GM12892 (cell line): ENCODE results near the gene NLRX1.
"Not testable (repeated sequence)": the region's sequence is repeated elsewhere in the genome, so short reads cannot be mapped to it uniquely, and the experiment has no call there.

ENCODE experiments used
- DNase-seq: peaks from one replicate; pipeline ENCODE4 v3.0.0; 2011; ENCODE audit not compliant: insufficient read length
- FAIRE-seq: peaks from 2 replicates; lab custom pipeline; 2011; peaks lifted over from hg19 to GRCh38; lab: Jason Lieb, UNC
- POLR2A ChIP-seq: IDR thresholded peaks from 2 replicates; pipeline ENCODE4 v1.6.1; 2011; ENCODE audit warnings: low read depth, low read length, control low read depth
- POLR2AphosphoS5 ChIP-seq: IDR thresholded peaks from 2 replicates; pipeline ENCODE4 v1.6.1; 2011; ENCODE audit warnings: low read depth, low read length, control low read depth
- TAF1 ChIP-seq: IDR thresholded peaks from 2 replicates; pipeline ENCODE4 v1.6.1; 2011; ENCODE audit warnings: low read depth, mild to moderate bottlenecking, control low read depth, low read length, borderline replicate concordance

Gene NLRX1

DNA sequence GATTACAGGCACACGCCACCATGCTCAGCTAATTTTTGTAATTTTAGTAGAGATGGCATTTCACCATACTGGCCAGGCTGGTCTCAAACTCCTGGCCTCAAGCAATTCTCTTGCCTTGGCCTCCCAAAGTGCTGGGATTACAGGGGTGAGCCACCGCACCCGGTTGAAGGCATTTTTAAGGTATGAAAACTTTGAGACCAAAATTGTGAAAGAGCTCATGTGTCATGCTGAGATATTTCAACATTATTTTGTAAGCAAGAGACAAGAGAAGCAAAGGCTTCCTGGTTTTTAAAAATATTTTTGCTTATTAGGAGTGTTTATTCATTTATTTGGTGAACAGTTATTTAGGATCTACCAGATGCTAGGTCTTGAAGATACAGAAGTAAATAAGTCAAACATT lies 23.6 kb downstream of the NLRX1 start:
- TF ChIP-seq TAF1 (no peak), POLR2A (no peak), POLR2AphosphoS5 (no peak)
- no peak for FAIRE-seq
- DNase-seq, result no peak

DNA sequence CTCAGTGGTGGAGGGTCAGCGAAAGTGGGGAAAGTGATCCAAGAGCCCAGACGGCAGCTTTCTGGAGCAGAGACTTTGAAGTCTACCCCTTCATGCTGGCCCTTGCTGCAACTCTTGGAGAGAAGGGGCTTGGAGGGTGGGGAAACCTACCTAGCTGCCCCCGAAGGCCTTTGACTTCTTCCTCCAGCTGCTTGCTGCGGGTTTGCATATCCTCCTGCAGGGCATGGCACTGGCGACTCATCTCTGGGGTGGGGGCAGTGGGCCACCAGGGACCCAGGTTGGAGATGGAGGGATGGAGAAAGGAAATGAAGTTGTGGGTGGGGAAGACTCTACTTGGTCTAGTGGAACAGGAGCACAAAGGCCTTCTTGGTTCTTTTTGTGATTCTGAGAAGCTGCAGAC lies 24.5 kb downstream of the NLRX1 start:
- no peak for FAIRE-seq
- no peak for TF ChIP-seq POLR2A
- no peak for TF ChIP-seq POLR2AphosphoS5
- TF ChIP-seq TAF1, result no peak
- DNase-seq, result no peak

DNA sequence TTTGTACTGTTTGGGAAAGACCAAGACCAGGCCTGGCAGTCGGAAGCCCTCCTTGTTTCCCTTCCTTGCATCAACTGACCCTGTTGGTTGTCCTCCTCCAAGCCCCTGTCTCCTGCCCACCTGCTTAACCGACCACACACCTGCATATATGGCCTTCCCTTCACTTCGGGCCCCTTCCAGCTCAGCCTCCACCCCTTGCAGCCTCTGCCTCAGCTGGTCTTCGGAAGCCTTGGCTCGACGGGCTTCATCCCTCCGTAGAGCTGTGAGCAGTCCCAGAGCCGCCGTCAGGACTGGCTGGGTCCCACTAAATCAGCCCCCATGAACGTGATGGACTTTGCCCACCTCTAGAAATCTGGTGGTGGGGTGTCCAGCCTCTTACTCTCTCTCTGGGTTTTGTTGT lies 25.1 kb downstream of the NLRX1 start:
- FAIRE-seq (no peak), DNase-seq (no peak)
- TF ChIP-seq POLR2AphosphoS5, result no peak
- TF ChIP-seq TAF1, result no peak
- TF ChIP-seq POLR2A, result no peak

DNA sequence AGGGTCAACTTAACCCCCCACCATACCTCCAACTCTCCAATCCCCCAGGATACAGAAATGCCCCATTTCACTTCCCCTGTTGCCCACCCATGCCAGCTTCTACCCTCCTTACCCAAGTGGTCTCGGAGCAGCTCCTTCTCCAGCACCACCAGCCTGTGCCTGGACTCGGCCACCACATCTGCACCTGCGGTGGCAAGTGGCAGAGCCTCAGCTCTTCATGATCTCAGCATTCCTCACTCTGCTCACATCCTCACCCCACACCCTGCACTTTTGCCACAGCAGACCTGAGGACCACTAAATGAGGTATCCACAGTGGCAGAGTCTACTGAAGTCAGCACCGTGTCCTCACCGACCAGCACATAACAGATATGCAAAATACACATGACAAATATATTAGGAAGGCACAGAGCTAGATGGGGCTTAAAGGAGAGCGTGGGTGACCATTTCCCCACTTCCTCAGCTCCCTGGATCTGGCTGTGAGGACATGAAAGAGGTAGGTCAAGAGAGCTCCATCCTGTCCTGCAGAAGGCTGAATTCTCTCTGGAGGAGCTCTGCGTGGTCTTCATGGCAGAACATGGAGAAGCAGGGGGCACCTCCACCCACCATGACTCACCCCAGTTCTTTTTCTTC lies 26.4 kb downstream of the NLRX1 start:
- no peak for TF ChIP-seq POLR2AphosphoS5
- no peak for TF ChIP-seq TAF1
- TF ChIP-seq POLR2A, result no peak
- FAIRE-seq, result no peak
- DNase-seq, result no peak

DNA sequence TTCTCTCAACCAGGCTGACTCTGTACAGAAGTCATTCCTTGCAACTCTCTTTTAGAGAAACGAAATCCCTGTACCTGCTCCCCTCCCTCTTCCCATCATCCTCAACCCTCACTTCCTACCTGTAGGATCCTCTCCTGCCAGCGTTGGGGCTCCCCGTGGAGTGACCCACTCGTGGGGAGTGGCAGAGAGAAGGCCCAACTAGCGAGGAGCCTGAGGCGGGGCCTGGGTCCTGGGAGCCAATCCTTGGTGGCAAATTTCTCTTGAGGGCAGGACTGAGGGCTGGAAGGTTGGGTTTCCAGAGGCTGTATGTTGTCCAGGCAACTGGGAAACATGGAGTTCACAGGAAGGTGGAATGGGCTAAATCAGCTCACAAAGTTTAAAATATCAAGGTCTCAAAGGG lies 27.2 kb downstream of the NLRX1 start:
- TF ChIP-seq POLR2A, result no peak
- FAIRE-seq (no peak), DNase-seq (no peak)

DNA sequence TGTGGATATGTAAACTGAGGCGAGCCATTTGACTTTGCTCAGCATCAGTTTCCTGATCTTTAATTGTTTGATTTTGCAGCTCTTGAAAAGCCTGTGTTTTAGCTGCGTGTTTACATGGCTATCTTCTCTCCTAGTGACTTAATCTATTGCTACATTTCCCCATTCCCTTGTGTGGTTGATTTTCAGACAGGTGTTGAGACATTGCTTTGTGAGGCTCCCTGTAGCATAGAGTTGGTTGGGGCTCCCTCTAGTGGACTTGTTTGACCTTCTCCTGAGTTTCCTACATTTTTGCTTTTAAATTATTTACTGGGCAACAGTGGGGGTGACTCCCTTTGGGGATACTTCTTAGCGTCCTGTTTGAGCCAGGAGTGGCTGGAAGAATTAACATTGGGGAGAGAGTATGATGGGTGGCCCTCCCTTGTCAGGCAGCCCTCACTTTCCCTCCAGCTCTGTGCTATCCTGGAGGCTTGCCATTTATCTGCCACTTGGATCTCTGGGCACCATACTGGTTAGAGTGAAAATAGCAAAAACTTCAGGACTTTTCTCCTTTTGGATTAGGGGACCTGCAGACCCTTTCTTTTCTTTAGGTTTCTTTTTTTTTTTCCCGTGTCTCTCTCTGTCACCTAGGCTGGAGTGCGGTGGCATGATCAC lies 28.4 kb downstream of the NLRX1 start:
- TF ChIP-seq POLR2AphosphoS5 (no peak), TAF1 (no peak), POLR2A (no peak)

DNA sequence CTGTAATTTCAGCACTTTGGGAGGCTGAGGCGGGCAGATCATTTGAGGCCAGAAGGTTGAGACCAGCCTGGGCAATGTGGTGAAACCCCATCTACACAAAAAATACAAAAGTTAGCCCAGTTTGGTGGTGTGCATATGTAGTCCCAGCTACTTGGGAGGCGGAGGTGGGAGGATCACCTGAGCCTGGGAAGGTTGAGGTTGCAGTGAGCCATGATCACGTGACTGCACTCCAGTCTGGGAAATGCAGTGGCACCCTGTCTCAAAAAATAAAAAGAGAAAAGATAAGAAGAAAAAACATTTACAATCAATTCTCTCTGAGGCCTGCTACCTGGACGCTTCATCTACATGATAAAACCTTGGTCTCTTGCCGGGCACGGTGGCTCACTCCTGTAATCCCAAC lies 30.4 kb downstream of the NLRX1 start:
- TF ChIP-seq POLR2A (no peak), POLR2AphosphoS5 (no peak), TAF1 (no peak)
- FAIRE-seq (no peak), DNase-seq (no peak)

More for the DNA sequence above, 28.4 kb downstream of the NLRX1 start:
- FAIRE-seq (peak; percentile 94), DNase-seq (peak; percentile 63)

DNA sequence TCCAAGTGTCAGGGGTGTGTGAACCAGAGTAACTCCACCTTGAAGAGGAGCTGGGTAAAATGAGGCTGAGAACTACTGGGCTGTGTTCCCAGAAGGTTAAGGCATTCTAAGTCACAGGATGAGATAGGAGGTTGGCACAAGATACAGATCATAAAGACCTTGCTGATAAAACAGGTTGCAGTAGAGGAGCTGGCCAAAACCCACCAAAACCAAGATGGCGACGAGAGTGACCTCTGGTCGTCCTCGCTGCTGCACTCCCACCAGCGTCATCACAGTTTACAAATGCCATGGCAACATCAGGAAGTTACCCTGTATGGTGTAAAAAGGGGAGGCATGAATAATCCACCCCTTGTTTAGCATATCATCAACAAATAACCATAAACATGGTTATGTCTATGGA lies 32.7 kb downstream of the NLRX1 start:
- DNase-seq, FAIRE-seq: not testable (repeated sequence)

DNA sequence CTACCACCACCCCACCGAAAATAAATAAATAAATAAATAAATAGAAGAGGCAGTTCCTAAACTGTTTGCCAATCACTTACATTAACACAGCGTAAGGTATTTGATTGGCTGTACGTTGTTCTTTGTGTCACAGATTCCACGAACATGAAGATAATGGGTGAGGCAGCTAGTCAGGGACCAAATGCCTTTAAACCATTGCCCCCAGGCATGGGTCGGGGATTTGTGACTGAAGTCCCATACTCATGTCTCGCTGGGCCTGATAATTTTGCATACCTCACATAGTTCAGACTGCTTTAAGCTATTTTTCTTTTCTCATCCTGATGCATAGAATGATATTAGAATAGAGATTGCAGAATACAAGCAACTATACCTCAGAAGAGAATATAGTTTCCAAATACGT lies 34.0 kb downstream of the NLRX1 start:
- no peak for FAIRE-seq
- no peak for DNase-seq
- TF ChIP-seq POLR2A (no peak), TAF1 (no peak), POLR2AphosphoS5 (no peak)

DNA sequence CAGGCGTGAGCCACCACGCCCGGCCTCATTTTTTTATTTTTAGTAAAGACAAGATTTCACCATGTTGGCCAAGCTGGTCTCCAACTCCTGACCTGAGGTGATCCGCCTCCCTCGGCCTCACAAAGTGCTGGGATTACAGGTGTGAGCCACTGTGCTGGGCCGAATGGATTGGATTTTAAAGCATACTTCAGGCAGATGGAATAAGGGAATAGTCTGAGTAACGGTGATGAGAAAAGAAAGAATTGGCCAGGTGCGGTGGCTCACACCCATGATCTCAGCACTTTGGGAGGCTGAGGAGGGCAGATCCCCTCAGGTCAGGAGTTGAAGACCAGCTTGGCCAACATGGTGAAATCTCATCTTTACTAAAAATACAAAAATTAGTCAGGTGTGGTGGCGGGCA lies 35.5 kb downstream of the NLRX1 start:
- TF ChIP-seq POLR2AphosphoS5 (no peak), POLR2A (no peak), TAF1 (no peak)
- FAIRE-seq (no peak), DNase-seq (no peak)

DNA sequence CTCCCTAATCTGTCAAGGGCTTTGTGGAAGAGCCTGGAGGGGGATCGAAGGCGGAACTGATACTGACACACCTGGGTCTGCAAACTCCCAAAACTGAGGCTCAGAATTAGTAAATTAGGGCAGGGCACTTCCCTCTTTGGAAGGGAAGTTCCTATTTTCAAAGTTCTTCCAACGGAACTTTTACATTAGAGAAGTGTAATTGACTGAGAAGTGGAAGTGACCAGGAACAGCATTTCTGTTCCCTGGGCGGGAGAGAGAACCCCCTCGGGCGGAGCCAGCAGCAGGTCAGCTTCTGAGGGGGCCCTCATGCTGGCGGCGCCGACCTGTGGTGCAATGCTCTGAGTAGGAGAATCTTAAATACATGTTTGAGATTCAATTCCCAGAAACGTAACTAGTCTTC lies 36.6 kb downstream of the NLRX1 start:
- no peak for DNase-seq
- TF ChIP-seq POLR2A (no peak), POLR2AphosphoS5 (no peak), TAF1 (no peak)
- peak; percentile 63 for FAIRE-seq
